Neural cell (in vitro differentiated cells): ENCODE results near the gene RTL1. TPM values are rescaled to one million over a fixed set of nuclear protein-coding genes. Genes with fewer than 3 reads are reported as not detected.

Experiments
- H2AFZ ChIP-seq: fragments of 200-600, 300-800 bp; sonication (generic), shearing (Covaris generic); 2 replicates; pipeline ENCODE4 v1.6.0; 2014; ENCODE audit warnings: low read depth, mild to moderate bottlenecking, antibody characterized with exemption, low read length, moderate library complexity
- H3F3A ChIP-seq: fragments of 200-600 bp; shearing (Covaris generic); 2 replicates; pipeline ENCODE4 v1.6.1; 2016; ENCODE audit warnings: mild to moderate bottlenecking, moderate library complexity, mixed read lengths, antibody characterized with exemption, low read length; ENCODE audit not compliant: insufficient read depth, poor library complexity, severe bottlenecking
- H3K27ac ChIP-seq: fragments of 200-600, 300-800 bp; sonication (generic), shearing (Covaris generic); 2 replicates; pipeline ENCODE4 v1.5.1; 2014; ENCODE audit warnings: mild to moderate bottlenecking, low read length, moderate library complexity
- H3K27me3 ChIP-seq: fragments of 300-800, 200-600 bp; sonication (generic), shearing (Covaris generic); 2 replicates; pipeline ENCODE4 v1.6.0; 2014; ENCODE audit warnings: mild to moderate bottlenecking, low read depth, low read length, moderate library complexity; ENCODE audit not compliant: insufficient read depth
- H3K36me3 ChIP-seq: fragments of 300-800, 200-600 bp; sonication (generic), shearing (Covaris generic); 2 replicates; pipeline ENCODE4 v1.5.1; 2014; ENCODE audit warnings: mild to moderate bottlenecking, antibody characterized with exemption, low read length, moderate library complexity; ENCODE audit not compliant: insufficient read depth
- H3K4me2 ChIP-seq: fragments of 300-800, 200-600 bp; sonication (generic), shearing (Covaris generic); 2 replicates; pipeline ENCODE4 v1.6.0; 2014; ENCODE audit warnings: mild to moderate bottlenecking, low read length
- H3K4me3 ChIP-seq: fragments of 300-800, 200-600 bp; sonication (generic), shearing (Covaris generic); 2 replicates; pipeline ENCODE4 v1.5.1; 2014; ENCODE audit warnings: mild to moderate bottlenecking, low read length, moderate library complexity
- H3K79me2 ChIP-seq: fragments of 200-600 bp; shearing (Covaris generic); replicated peaks from 2 replicates; pipeline ENCODE4 v1.6.0; 2014; ENCODE audit warnings: mild to moderate bottlenecking, low read length, moderate library complexity; ENCODE audit not compliant: insufficient read depth
- H3K9ac ChIP-seq: fragments of 300-800, 200-600 bp; sonication (generic), shearing (Covaris generic); 2 replicates; pipeline ENCODE4 v1.6.1; 2016; ENCODE audit warnings: mild to moderate bottlenecking, low read length, mixed read lengths
- H3K9me2 ChIP-seq: fragments of 200-600 bp; shearing (Covaris generic); 2 replicates; pipeline ENCODE4 v1.6.1; 2016; ENCODE audit warnings: mild to moderate bottlenecking, low read length, mixed read lengths; ENCODE audit not compliant: insufficient read depth
- H3K9me3 ChIP-seq: fragments of 200-600, 300-800 bp; sonication (generic), shearing (Covaris generic); 2 replicates; pipeline ENCODE4 v1.6.1; 2016; ENCODE audit warnings: mild to moderate bottlenecking, mixed run types, low read length, moderate library complexity, mixed read lengths
- H4K20me1 ChIP-seq: fragments of 200-600 bp; shearing (Covaris generic); 2 replicates; pipeline ENCODE4 v1.6.1; 2016; ENCODE audit warnings: mild to moderate bottlenecking, mixed run types; ENCODE audit not compliant: insufficient read depth
- CTCF ChIP-seq: fragments of 450-650 bp; IDR thresholded peaks from 2 replicates; pipeline ENCODE4 v1.5.1; 2014; ENCODE audit warnings: antibody characterized with exemption, mild to moderate bottlenecking, moderate library complexity; ENCODE audit not compliant: poor library complexity, severe bottlenecking
- EP300 ChIP-seq: fragments of 450-650 bp; conservative IDR thresholded peaks from 2 replicates; pipeline ENCODE4 v1.6.1; 2014; ENCODE audit warnings: antibody characterized with exemption, mild to moderate bottlenecking, moderate library complexity; ENCODE audit not compliant: poor library complexity, severe bottlenecking
- EZH2 ChIP-seq: fragments of 200-600, 300-800 bp; shearing (Covaris generic), sonication (generic); IDR thresholded peaks from 2 replicates; pipeline ENCODE4 v1.6.1; 2014; ENCODE audit warnings: antibody characterized with exemption, low read length, borderline replicate concordance, mild to moderate bottlenecking; ENCODE audit not compliant: insufficient read depth, poor library complexity, severe bottlenecking
- MXI1 ChIP-seq: fragments of 450-650 bp; conservative IDR thresholded peaks from 2 replicates; pipeline ENCODE4 v1.6.1; 2014; ENCODE audit warnings: antibody characterized with exemption, mild to moderate bottlenecking; ENCODE audit not compliant: poor library complexity, severe bottlenecking
- POLR2AphosphoS5 ChIP-seq: IDR thresholded peaks from 2 replicates; pipeline ENCODE4 v1.6.1; 2012
- RAD21 ChIP-seq: fragments of 450-650 bp; conservative IDR thresholded peaks from 2 replicates; pipeline ENCODE4 v1.6.1; 2014; ENCODE audit warnings: antibody characterized with exemption, mild to moderate bottlenecking, moderate library complexity
- SMC3 ChIP-seq: fragments of 450-650 bp; conservative IDR thresholded peaks from 2 replicates; pipeline ENCODE4 v1.6.1; 2014; ENCODE audit warnings: antibody characterized with exemption, mild to moderate bottlenecking, moderate library complexity; ENCODE audit not compliant: poor library complexity
- TAF1 ChIP-seq: IDR thresholded peaks from 2 replicates; pipeline ENCODE4 v1.6.1; 2012; ENCODE audit warnings: low read depth
- polyA plus RNA-seq: library from polyadenylated mRNA; depleted of rRNA; stranded (reverse); fragments of >200 nt; gene quantifications from 2 replicates; pipeline ENCODE4 v1.2.3, GENCODE V29; 2014
- TF ChIP-seq, protein P1 (sequence below): IDR thresholded peaks from 2 replicates; pipeline ENCODE4 v1.6.1; 2012; ENCODE audit warnings: borderline replicate concordance

The RTL1 gene
- polyA plus RNA-seq, 1 donor from 2014 or later, result not detected

- H3K9me2 ChIP-seq, result no peaks in the 10 kb centered on the region
- H3K36me3 ChIP-seq, result no peaks in the 10 kb centered on the region
- H4K20me1 ChIP-seq, result no peaks in the 10 kb centered on the region
- H3K9me3 ChIP-seq, result no peaks in the 10 kb centered on the region
- no peak overlapping the region for H3K4me2 ChIP-seq
- H3K27me3 ChIP-seq, result no peaks in the 10 kb centered on the region
- H3K4me3 ChIP-seq, result no peak overlapping the region
- H3F3A ChIP-seq, result peaks cover 8% of the 10 kb centered on the region
- no peak overlapping the region for H2AFZ ChIP-seq
- no peak overlapping the region for H3K27ac ChIP-seq
- H3K79me2 ChIP-seq, result no peaks in the 10 kb centered on the region
- TF ChIP-seq EZH2 (no peak), EP300 (no peak), POLR2AphosphoS5 (no peak), RAD21 (no peak), TAF1 (no peak), CTCF (no peak), MXI1 (no peak), SMC3 (no peak)
- TF ChIP-seq, protein P1, sequence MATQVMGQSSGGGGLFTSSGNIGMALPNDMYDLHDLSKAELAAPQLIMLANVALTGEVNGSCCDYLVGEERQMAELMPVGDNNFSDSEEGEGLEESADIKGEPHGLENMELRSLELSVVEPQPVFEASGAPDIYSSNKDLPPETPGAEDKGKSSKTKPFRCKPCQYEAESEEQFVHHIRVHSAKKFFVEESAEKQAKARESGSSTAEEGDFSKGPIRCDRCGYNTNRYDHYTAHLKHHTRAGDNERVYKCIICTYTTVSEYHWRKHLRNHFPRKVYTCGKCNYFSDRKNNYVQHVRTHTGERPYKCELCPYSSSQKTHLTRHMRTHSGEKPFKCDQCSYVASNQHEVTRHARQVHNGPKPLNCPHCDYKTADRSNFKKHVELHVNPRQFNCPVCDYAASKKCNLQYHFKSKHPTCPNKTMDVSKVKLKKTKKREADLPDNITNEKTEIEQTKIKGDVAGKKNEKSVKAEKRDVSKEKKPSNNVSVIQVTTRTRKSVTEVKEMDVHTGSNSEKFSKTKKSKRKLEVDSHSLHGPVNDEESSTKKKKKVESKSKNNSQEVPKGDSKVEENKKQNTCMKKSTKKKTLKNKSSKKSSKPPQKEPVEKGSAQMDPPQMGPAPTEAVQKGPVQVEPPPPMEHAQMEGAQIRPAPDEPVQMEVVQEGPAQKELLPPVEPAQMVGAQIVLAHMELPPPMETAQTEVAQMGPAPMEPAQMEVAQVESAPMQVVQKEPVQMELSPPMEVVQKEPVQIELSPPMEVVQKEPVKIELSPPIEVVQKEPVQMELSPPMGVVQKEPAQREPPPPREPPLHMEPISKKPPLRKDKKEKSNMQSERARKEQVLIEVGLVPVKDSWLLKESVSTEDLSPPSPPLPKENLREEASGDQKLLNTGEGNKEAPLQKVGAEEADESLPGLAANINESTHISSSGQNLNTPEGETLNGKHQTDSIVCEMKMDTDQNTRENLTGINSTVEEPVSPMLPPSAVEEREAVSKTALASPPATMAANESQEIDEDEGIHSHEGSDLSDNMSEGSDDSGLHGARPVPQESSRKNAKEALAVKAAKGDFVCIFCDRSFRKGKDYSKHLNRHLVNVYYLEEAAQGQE, result no peak
- no peak overlapping the region for H3K9ac ChIP-seq
These were observed 67.8 kb downstream of the RTL1 start for GRCh38 chr14:100835548-100836310.

DNA sequence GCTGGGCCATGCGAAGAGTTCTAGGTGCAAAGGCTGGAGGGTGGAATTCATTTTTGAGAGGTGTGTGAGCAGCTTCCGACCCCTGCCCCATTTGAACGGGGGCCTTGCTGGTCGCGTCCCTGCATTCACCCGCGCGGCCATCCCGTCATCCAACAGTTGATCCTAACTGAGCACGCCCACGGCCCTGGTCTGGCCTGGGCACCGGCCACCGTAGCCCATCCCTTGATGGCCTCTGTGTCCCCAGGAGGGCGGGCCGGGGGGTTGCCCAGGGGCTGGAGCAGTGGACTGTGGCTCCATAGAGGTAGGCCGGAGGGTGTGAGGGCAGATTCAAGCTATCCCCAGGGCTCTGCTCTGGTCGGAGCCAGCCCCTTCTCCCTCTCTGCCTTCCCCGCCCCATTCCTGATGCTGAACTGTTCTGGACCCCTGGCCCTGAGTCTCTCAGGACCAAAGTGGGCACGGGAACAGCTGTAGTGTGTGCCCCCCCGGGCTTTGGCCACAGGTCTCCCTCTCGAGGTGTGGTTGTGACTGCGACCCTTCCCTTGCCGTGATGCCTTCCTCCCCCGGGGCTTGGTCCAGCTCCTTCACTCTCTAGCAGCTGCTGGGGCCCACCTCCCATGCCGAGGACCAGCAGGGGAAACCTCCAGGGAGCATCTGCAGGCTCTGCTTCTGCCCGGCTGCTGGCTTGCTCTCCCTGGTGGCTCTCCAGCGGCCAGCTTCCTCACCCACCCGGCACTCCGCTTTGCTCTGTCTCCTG is 68.6 kb downstream of the RTL1 start:
- TF ChIP-seq RAD21, result no peak
- no peak for TF ChIP-seq TAF1
- TF ChIP-seq EZH2, result no peak
- TF ChIP-seq CTCF, result no peak
- TF ChIP-seq SMC3, result no peak
- no peak for TF ChIP-seq EP300
- no peak for TF ChIP-seq POLR2AphosphoS5
- TF ChIP-seq MXI1, result no peak
- TF ChIP-seq, protein P1, result no peak
- Histone ChIP-seq H3K9me2 (no peaks in the 10 kb centered on the region), H3K4me2 (no peak overlapping the region), H3K79me2 (no peaks in the 10 kb centered on the region), H3K27ac (no peak overlapping the region), H3K36me3 (no peaks in the 10 kb centered on the region), H3K9me3 (no peaks in the 10 kb centered on the region), H3F3A (peaks cover 4% of the 10 kb centered on the region), H3K4me3 (no peak overlapping the region), H3K9ac (no peak overlapping the region), H2AFZ (no peak overlapping the region), H3K27me3 (no peaks in the 10 kb centered on the region), H4K20me1 (no peaks in the 10 kb centered on the region)
